Measurements from ENCODE around the gene EDDM3A.
"Not testable (repeated sequence)": the region's sequence is repeated elsewhere in the genome, so short reads cannot be mapped to it uniquely, and the experiment has no call there.

The EDDM3A gene

GRCh38 chr14:20699931-20700330, 45.8 kb upstream of the EDDM3A start:
- Mint-ChIP-seq H3K4me1 (no peaks in the 10 kb centered on the region), H3K27me3 (ENCODE audit: low read depth) (peaks cover 3% of the 10 kb centered on the region), H3K9me3 (no peaks in the 10 kb centered on the region), H3K4me3 (no peak overlapping the region), H3K36me3 (ENCODE audit: low read depth) (no peaks in the 10 kb centered on the region), H3K27ac (no peak overlapping the region)
- no peak for TF ChIP-seq CTCF (IDR thresholded peaks at IDR 0.05; ENCODE audit: unreplicated experiment in 3 of 3)

GRCh38 chr14:20700965-20701364, 44.7 kb upstream of the EDDM3A start:
- H3K36me3 Mint-ChIP-seq (ENCODE audit: low read depth); H3K4me1 Mint-ChIP-seq; H3K27me3 Mint-ChIP-seq (ENCODE audit: low read depth); H3K27ac Mint-ChIP-seq; H3K4me3 Mint-ChIP-seq; H3K9me3 Mint-ChIP-seq: not testable (repeated sequence)

GRCh38 chr14:20706657-20707355, 38.9 kb upstream of the EDDM3A start:
- Mint-ChIP-seq H3K27ac (no peak overlapping the region), H3K4me3 (no peak overlapping the region), H3K9me3 (no peaks in the 10 kb centered on the region), H3K27me3 (ENCODE audit: low read depth) (no peaks in the 10 kb centered on the region), H3K4me1 (no peaks in the 10 kb centered on the region), H3K36me3 (ENCODE audit: low read depth) (no peaks in the 10 kb centered on the region)
- TF ChIP-seq CTCF (IDR thresholded peaks at IDR 0.05; ENCODE audit: unreplicated experiment in 3 of 3): no peak

GRCh38 chr14:20707622-20708021, 38.1 kb upstream of the EDDM3A start:
- no peak for TF ChIP-seq CTCF (IDR thresholded peaks at IDR 0.05; ENCODE audit: unreplicated experiment in 3 of 3)
- no peaks in the 10 kb centered on the region for H3K36me3 Mint-ChIP-seq (ENCODE audit: low read depth)
- H3K4me3 Mint-ChIP-seq: no peak overlapping the region
- no peaks in the 10 kb centered on the region for H3K9me3 Mint-ChIP-seq
- H3K4me1 Mint-ChIP-seq: no peaks in the 10 kb centered on the region
- H3K27me3 Mint-ChIP-seq (ENCODE audit: low read depth): no peaks in the 10 kb centered on the region
- H3K27ac Mint-ChIP-seq: no peak overlapping the region

GRCh38 chr14:20711261-20711660, 34.4 kb upstream of the EDDM3A start:
- H3K4me1 Mint-ChIP-seq: peaks cover 8% of the 10 kb centered on the region
- TF ChIP-seq CTCF (IDR thresholded peaks at IDR 0.05; ENCODE audit: unreplicated experiment in 3 of 3): no peak
- no peaks in the 10 kb centered on the region for H3K36me3 Mint-ChIP-seq (ENCODE audit: low read depth)
- peaks cover 4% of the 10 kb centered on the region for H3K27me3 Mint-ChIP-seq (ENCODE audit: low read depth)
- no peak overlapping the region for H3K27ac Mint-ChIP-seq
- H3K9me3 Mint-ChIP-seq: no peaks in the 10 kb centered on the region
- no peak overlapping the region for H3K4me3 Mint-ChIP-seq

- no peak for TF ChIP-seq CTCF (IDR thresholded peaks at IDR 0.05; ENCODE audit: unreplicated experiment in 3 of 3)
- peaks cover 8% of the 10 kb centered on the region for H3K4me1 Mint-ChIP-seq
These were observed 34.0 kb upstream of the EDDM3A start for GRCh38 chr14:20711685-20712084.

More at GRCh38 chr14:20711685-20712084, 34.0 kb upstream of the EDDM3A start:
- no peak overlapping the region for H3K27ac Mint-ChIP-seq
- H3K36me3 Mint-ChIP-seq (ENCODE audit: low read depth): no peaks in the 10 kb centered on the region
- no peak overlapping the region for H3K4me3 Mint-ChIP-seq
- H3K27me3 Mint-ChIP-seq (ENCODE audit: low read depth): peaks cover 4% of the 10 kb centered on the region
- no peaks in the 10 kb centered on the region for H3K9me3 Mint-ChIP-seq

All from nephron (organoid).